Endothelial cell of umbilical vein (primary cell): ENCODE measurements around the gene LMO1. TPM values are rescaled to one million over a fixed set of nuclear protein-coding genes. Genes with fewer than 3 reads are reported as not detected.

Experiments
- BruUV-seq: library from RNA; stranded (reverse); fragments of 400-500 nt; replicated peaks from 2 replicates; lab custom pipeline; 2021; lab: Mats Ljungman, UMichigan
- CTCF ChIA-PET: fragments of 300-600, 350-600 bp; sonication (Branson Sonifier 250); formaldehyde crosslinking; loops from one replicate; lab custom pipeline; 2021; ENCODE audit warnings: antibody characterized with exemption, inconsistent platforms; lab: Charles Lee
- POLR2A ChIA-PET: fragments of 300-600, 350-600 bp; sonication (Branson Sonifier 250); formaldehyde crosslinking; loops from one replicate; lab custom pipeline; 2021; ENCODE audit warnings: antibody characterized with exemption, inconsistent platforms; lab: Charles Lee
- DNase-seq: peaks from one replicate; pipeline ENCODE4 v3.0.0-alpha.2; 2011; ENCODE audit warnings: low read depth, low spot score
- FAIRE-seq: peaks from 2 replicates; lab custom pipeline; 2011; peaks lifted over from hg19 to GRCh38; lab: Jason Lieb, UNC
- H2AFZ ChIP-seq: 2 replicates; pipeline ENCODE4 v1.6.0; 2012; ENCODE audit warnings: low read depth, low read length, control low read depth, inconsistent platforms
- H3K27ac ChIP-seq: 2 replicates; pipeline ENCODE4 v1.5.1; 2011; ENCODE audit warnings: low read depth, mild to moderate bottlenecking, control low read depth, low read length, moderate library complexity; ENCODE audit not compliant: insufficient read depth
- H3K27me3 ChIP-seq, 2 experiments: 2 replicates each; pipeline versions ENCODE4 v1.6.0 to v1.6.1; 2011; ENCODE audit warnings: low read length in 2 of 2, mixed read lengths in 1 of 2; ENCODE audit not compliant: control insufficient read depth in 2 of 2, insufficient read depth in 2 of 2
- H3K36me3 ChIP-seq, 2 experiments: 2 replicates in 1 of 2; 3 replicates in 1 of 2; pipeline ENCODE4 v1.5.1; 2011; ENCODE audit warnings: low read length in 2 of 2, mild to moderate bottlenecking in 1 of 2, moderate library complexity in 1 of 2; ENCODE audit not compliant: control insufficient read depth in 2 of 2, insufficient read depth in 2 of 2; ENCODE audit errors: extremely low read depth in 1 of 2
- H3K4me1 ChIP-seq: 3 replicates; pipeline ENCODE4 v1.5.1; 2011; ENCODE audit warnings: mild to moderate bottlenecking, low read length; ENCODE audit not compliant: control insufficient read depth, insufficient read depth; ENCODE audit errors: extremely low read depth
- H3K4me2 ChIP-seq: 2 replicates; pipeline ENCODE4 v1.6.1; 2011; ENCODE audit warnings: low read length, control low read depth, mixed read lengths; ENCODE audit not compliant: insufficient read depth
- H3K4me3 ChIP-seq, 3 experiments: fragments of 200-600 bp in 1 of 3; sonication (generic), shearing (Covaris generic) in 1 of 3; replicated peaks in 1 of 3; 2 replicates each; pipeline ENCODE4 v1.5.1; 2011 to 2016; ENCODE audit warnings: control low read depth in 3 of 3, low read length in 3 of 3, mild to moderate bottlenecking in 2 of 3, inconsistent platforms in 1 of 3, low read depth in 1 of 3, moderate library complexity in 1 of 3; ENCODE audit not compliant: insufficient read depth in 1 of 3
- H3K79me2 ChIP-seq: 2 replicates; pipeline ENCODE4 v1.6.0; 2012; ENCODE audit warnings: low read length, inconsistent platforms; ENCODE audit not compliant: control insufficient read depth, insufficient read depth
- H3K9ac ChIP-seq: replicated peaks from 2 replicates; pipeline ENCODE3; 2011; ENCODE audit warnings: low read length, control low read depth; ENCODE audit not compliant: insufficient read depth; ENCODE audit errors: extremely low read depth
- H3K9me1 ChIP-seq: replicated peaks from 3 replicates; pipeline ENCODE4 v1.6.0; 2011; ENCODE audit warnings: mild to moderate bottlenecking, low read length; ENCODE audit not compliant: control insufficient read depth, insufficient read depth; ENCODE audit errors: extremely low read depth
- H3K9me3 ChIP-seq: replicated peaks from 2 replicates; pipeline ENCODE4 v1.5.1; 2012; ENCODE audit warnings: low read length, inconsistent platforms; ENCODE audit not compliant: control insufficient read depth, insufficient read depth
- H4K20me1 ChIP-seq: replicated peaks from 2 replicates; pipeline ENCODE3; 2011; ENCODE audit warnings: mild to moderate bottlenecking, low read length; ENCODE audit not compliant: control insufficient read depth, insufficient read depth; ENCODE audit errors: extremely low read depth
- CTCF ChIP-seq, 2 donors: IDR thresholded peaks; 1 replicate in 1 of 2; 2 replicates in 1 of 2; pipeline ENCODE4 v1.5.1; 2011; ENCODE audit warnings: low read length in 2 of 2, mild to moderate bottlenecking in 2 of 2, moderate library complexity in 2 of 2, control low read depth in 1 of 2, inconsistent platforms in 1 of 2, low read depth in 1 of 2; ENCODE audit not compliant: insufficient read depth in 1 of 2; ENCODE audit errors: extremely low read depth in 1 of 2
- EZH2 ChIP-seq: IDR thresholded peaks from 2 replicates; pipeline ENCODE4 v1.6.1; 2012; ENCODE audit warnings: borderline replicate concordance, low read depth, mild to moderate bottlenecking, moderate library complexity, low read length, inconsistent platforms; ENCODE audit not compliant: severe bottlenecking
- FOS ChIP-seq: IDR thresholded peaks from 2 replicates; pipeline ENCODE4 v1.6.1; 2011; ENCODE audit warnings: mild to moderate bottlenecking, low read length, moderate library complexity, borderline replicate concordance; ENCODE audit not compliant: insufficient read depth
- GATA2 ChIP-seq: IDR thresholded peaks from 2 replicates; pipeline ENCODE4 v1.7.0; 2011; ENCODE audit warnings: low read depth, mild to moderate bottlenecking, moderate library complexity, mixed read lengths, low read length; ENCODE audit not compliant: insufficient read length, insufficient read depth
- JUN ChIP-seq: IDR thresholded peaks from 2 replicates; pipeline ENCODE4 v1.6.1; 2011; ENCODE audit warnings: borderline replicate concordance, low read depth; ENCODE audit not compliant: insufficient read length, insufficient read depth
- MAX ChIP-seq: IDR thresholded peaks from 2 replicates; pipeline ENCODE4 v1.6.1; 2011; ENCODE audit not compliant: insufficient read depth, insufficient read length
- MYC ChIP-seq: IDR thresholded peaks from one replicate; pipeline ENCODE4 v1.6.1; 2011; ENCODE audit warnings: mild to moderate bottlenecking, low read depth, low read length
- POLR2A ChIP-seq: IDR thresholded peaks from 2 replicates; pipeline ENCODE4 v1.6.1; 2012; ENCODE audit warnings: low read depth, mild to moderate bottlenecking, control low read depth, low read length
- POLR2AphosphoS5 ChIP-seq: IDR thresholded peaks from 2 replicates; pipeline ENCODE4 v1.6.1; 2012; ENCODE audit warnings: low read depth, mild to moderate bottlenecking, control low read depth, low read length, moderate library complexity; ENCODE audit not compliant: insufficient read depth
- dilution Hi-C: fragments of 300-500 bp; cut with MboI; formaldehyde crosslinking; loops from one replicate; pipeline ENCODE4 v1.15.0; 2019; ENCODE audit warnings: low sequenced_read_pairs; ENCODE audit not compliant: extremely low pct_ligation_motif_present
- intact Hi-C: fragments of 100-400 bp; cut with micrococcal nuclease; formaldehyde crosslinking; loops from one replicate; pipeline ENCODE4 v1.10.0; 2022
- polyA plus RNA-seq, 4 experiments: library from polyadenylated mRNA; depleted of rRNA in 3 of 4; stranded (reverse) in 3 of 4; unstranded in 1 of 4; fragments of >200 nt; gene quantifications; 2 replicates each; pipeline versions ENCODE4 v1.2.1 to v1.2.3, GENCODE V29; 2011 to 2012; ENCODE audit warnings: missing spikeins in 1 of 4
- total RNA-seq: library from RNA; stranded (reverse); gene quantifications from 2 replicates; pipeline ENCODE4 v1.2.3, GENCODE V29; 2021

The LMO1 gene
- total and polyA plus RNA-seq, 2 donors (not counting 3 experiments of a cell fraction or from before 2014, with no cell fraction given): not detected

DNA sequence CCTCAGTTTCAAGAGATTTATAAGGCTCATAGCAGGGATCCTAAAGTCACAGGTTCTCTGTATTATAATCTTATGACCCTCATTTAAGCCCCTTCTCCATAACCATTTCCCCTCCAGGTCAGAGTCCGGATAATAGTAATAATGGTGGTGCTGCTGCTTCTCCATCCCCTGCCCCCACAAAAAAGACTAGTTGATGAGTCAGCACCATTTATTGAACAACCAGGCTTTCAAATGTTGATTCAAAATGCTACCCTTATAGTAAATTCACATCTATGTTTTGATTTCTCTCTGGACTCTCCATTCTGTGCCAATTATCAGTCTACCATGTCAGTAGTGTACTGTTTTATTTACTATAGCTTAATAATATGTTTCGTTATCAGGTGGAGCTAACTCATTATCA is 77.2 kb downstream of the LMO1 start:
- H2AFZ ChIP-seq: no peak overlapping the region
- FAIRE-seq: no peak
- no peak overlapping the region for H3K4me3 ChIP-seq
- no peak overlapping the region for H3K9ac ChIP-seq
- intact Hi-C loops (no loop called here), dilution Hi-C loops (no loop called here)
- no peak overlapping the region for H3K4me2 ChIP-seq
- H3K36me3 ChIP-seq: no peaks in the 10 kb centered on the region
- POLR2A ChIA-PET: no interaction called here
- H3K4me1 ChIP-seq: no peaks in the 10 kb centered on the region
- no peaks in the 10 kb centered on the region for H3K9me1 ChIP-seq
- no peaks in the 10 kb centered on the region for H3K79me2 ChIP-seq
- no TSS peak for BruUV-seq
- no peak overlapping the region for H3K27ac ChIP-seq
- no peaks in the 10 kb centered on the region for H3K27me3 ChIP-seq
- H3K9me3 ChIP-seq: no peaks in the 10 kb centered on the region
- no peak for DNase-seq
- CTCF ChIA-PET: interaction anchor here (1.0 to 1.5 kb wide), 3 partner anchors 20 to 381 kb away, joined by 3 to 4 read pairs (median 4); partner anchors contain the start of gene LMO1
- TF ChIP-seq POLR2AphosphoS5: no peak
- no peak for TF ChIP-seq POLR2A
- no peak for TF ChIP-seq MYC
- TF ChIP-seq MAX: no peak
- TF ChIP-seq GATA2: no peak
- TF ChIP-seq EZH2: no peak
- TF ChIP-seq CTCF (IDR thresholded peaks at IDR 0.05; ENCODE audit: extremely low read depth in 1 of 2, insufficient read depth in 1 of 2, low read depth in 1 of 2, low read length in 2 of 2): no peak
- no peak for TF ChIP-seq FOS
- TF ChIP-seq JUN: no peak
- no peaks in the 10 kb centered on the region for H4K20me1 ChIP-seq
